GM12801 (cell line): ENCODE data around the gene HIGD1A.

Experiments
- TF ChIP-seq, protein P1 (sequence below): IDR thresholded peaks from one replicate; pipeline ENCODE4 v1.5.1; 2011; ENCODE audit warnings: control low read depth; ENCODE audit not compliant: insufficient read length; ENCODE audit errors: extremely low read depth

Gene HIGD1A

DNA sequence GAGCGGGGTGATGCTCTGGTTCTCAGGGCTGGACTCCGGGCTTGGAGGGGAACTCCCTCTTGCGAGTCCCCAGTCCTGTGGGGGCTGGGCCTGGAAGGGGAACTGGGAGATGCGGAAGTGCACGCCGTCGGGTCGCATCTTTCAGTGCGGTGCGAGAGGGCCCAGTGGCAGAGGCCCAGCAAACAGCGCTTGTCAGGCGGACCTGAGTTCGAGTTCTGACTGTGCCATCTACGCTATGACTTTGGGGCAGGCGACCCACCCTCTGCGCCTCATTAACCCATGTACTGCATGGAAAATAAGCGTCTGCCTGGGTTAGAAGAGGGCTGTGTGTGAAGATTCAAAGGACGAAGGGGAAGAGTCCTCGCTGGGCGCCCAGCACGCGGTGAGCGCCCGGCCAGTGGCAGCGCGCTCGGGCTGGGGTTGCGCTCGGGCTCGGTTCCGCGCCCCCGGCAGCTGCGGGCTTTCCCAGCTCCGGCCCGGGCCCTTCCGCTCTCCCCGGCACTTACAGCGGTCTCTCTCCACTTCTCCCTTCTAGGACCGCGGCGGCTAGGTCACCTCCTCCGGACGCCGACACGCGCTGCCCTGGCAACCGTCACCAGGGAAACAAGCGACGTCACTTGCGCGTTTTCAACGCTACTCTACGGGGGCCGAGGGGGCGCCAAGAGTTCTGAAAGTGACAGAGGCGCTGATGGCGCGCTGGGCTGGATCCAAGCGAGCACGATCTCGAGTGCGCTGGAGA lies 31.5 kb downstream of the HIGD1A start, which contains the start of gene CCDC13:
CCDC13 (minus strand) TSS at position 584 of the 739 bp plus-strand sequence. CDS start 14,908 bp downstream, outside the sequence.
- TF ChIP-seq, protein P1, sequence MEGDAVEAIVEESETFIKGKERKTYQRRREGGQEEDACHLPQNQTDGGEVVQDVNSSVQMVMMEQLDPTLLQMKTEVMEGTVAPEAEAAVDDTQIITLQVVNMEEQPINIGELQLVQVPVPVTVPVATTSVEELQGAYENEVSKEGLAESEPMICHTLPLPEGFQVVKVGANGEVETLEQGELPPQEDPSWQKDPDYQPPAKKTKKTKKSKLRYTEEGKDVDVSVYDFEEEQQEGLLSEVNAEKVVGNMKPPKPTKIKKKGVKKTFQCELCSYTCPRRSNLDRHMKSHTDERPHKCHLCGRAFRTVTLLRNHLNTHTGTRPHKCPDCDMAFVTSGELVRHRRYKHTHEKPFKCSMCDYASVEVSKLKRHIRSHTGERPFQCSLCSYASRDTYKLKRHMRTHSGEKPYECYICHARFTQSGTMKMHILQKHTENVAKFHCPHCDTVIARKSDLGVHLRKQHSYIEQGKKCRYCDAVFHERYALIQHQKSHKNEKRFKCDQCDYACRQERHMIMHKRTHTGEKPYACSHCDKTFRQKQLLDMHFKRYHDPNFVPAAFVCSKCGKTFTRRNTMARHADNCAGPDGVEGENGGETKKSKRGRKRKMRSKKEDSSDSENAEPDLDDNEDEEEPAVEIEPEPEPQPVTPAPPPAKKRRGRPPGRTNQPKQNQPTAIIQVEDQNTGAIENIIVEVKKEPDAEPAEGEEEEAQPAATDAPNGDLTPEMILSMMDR: no peak

GRCh38 chr3:42771271-42771670 lies 33.0 kb downstream of the HIGD1A start:
- TF ChIP-seq, protein P1: no peak

GRCh38 chr3:42769477-42770131 lies 34.7 kb downstream of the HIGD1A start:
- TF ChIP-seq, protein P1: no peak

DNA sequence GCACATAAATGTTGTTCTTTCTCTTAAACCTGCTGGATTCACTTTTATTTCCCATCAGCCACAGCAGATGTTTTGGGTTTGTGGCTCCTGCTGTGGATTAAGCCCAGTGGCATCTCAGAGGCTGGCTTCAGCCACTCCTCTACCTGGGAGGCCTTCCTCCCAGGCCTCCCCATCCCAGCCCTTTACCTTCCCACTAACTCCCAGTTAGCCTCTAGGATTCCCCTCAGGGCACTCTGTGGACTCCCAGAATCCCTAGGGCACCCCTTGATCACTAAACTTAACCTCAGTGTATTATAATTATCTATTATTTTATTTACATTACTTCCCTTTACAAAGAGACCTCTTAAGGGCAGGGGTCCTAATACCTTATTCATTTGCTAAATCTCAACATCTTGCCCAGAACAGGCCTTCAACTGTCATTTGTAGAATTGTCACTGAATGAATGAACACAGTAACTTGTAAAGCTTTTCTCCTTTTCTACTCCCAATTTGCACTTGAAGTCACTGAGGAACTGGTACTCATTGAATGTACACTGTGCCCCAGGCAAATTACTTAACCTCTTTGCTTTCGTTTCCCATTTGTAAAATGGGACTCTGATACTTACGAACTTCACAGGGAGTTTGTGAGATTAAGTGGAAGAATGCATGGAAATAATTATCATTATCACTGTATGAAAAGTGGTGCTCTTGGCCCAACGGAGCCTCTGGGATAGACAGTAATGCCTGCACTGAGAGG lies 39.6 kb downstream of the HIGD1A start:
- TF ChIP-seq, protein P1: no peak

GRCh38 chr3:42764115-42764514 lies 40.2 kb downstream of the HIGD1A start:
- TF ChIP-seq, protein P1: no peak

DNA sequence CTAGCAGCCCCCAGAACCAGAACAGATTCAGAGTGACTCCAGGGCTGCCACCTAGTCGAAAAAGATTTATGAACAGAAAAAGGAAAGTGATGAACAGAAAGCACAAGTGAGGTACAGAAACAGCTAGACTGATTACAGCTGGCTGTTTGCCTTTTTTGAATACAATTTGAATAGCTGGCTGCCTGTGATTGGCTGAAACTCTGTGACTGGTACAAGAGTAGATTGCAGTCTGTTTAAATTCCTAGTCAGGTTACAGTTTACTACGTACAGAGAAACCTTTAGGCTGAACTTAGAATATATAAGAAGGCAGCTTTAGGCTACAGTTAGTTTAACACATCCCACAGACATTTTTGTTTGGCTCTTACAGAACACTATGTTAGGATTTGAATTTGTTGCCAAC lies 41.3 kb downstream of the HIGD1A start:
- TF ChIP-seq, protein P1: no peak

GRCh38 chr3:42762046-42762724 lies 42.1 kb downstream of the HIGD1A start:
- TF ChIP-seq, protein P1: no peak
